H9 (cell line): ENCODE results near the gene RAF1. TPM values are rescaled to one million over a fixed set of nuclear protein-coding genes. Genes with fewer than 3 reads are reported as not detected.

Experiments
- DNase-seq: peaks from one replicate; pipeline ENCODE4 v3.0.0-alpha.2; 2017
- H2AFZ ChIP-seq: one replicate; pipeline ENCODE4 v1.6.1; 2013; ENCODE audit warnings: mild to moderate bottlenecking, low read length, control low read depth, moderate library complexity
- H2AK5ac ChIP-seq: 2 replicates; pipeline ENCODE4 v1.6.1; 2013; ENCODE audit warnings: low read length, control low read depth, mixed read lengths; ENCODE audit not compliant: insufficient read length
- H2BK120ac ChIP-seq: one replicate; pipeline ENCODE4 v1.6.1; 2013; ENCODE audit warnings: low read depth, mild to moderate bottlenecking, low read length, control low read depth, inconsistent platforms; ENCODE audit not compliant: poor library complexity, severe bottlenecking
- H2BK12ac ChIP-seq: 2 replicates; pipeline ENCODE4 v1.6.1; 2013; ENCODE audit warnings: low read length, control low read depth, mixed read lengths, low read depth; ENCODE audit not compliant: insufficient read length
- H2BK15ac ChIP-seq: 2 replicates; pipeline ENCODE4 v1.6.1; 2013; ENCODE audit warnings: low read depth, low read length, control low read depth
- H2BK20ac ChIP-seq: one replicate; pipeline ENCODE4 v1.6.1; 2013; ENCODE audit warnings: low read depth, mild to moderate bottlenecking, low read length, control low read depth, inconsistent platforms; ENCODE audit not compliant: poor library complexity, severe bottlenecking
- H2BK5ac ChIP-seq: 2 replicates; pipeline ENCODE4 v1.6.1; 2013; ENCODE audit warnings: low read length, control low read depth, mixed read lengths; ENCODE audit not compliant: insufficient read length
- H3K14ac ChIP-seq: 2 replicates; pipeline ENCODE4 v1.6.1; 2013; ENCODE audit warnings: low read length, control low read depth; ENCODE audit not compliant: insufficient read depth
- H3K18ac ChIP-seq: 2 replicates; pipeline ENCODE4 v1.6.1; 2013; ENCODE audit warnings: low read depth, mild to moderate bottlenecking, mixed read lengths, low read length, control low read depth; ENCODE audit not compliant: insufficient read length
- H3K23ac ChIP-seq: 2 replicates; pipeline ENCODE4 v1.6.1; 2013; ENCODE audit warnings: low read length, control low read depth, mixed read lengths, low read depth; ENCODE audit not compliant: insufficient read length
- H3K23me2 ChIP-seq: 2 replicates; pipeline ENCODE4 v1.6.1; 2013; ENCODE audit warnings: low read depth, mild to moderate bottlenecking, mixed read lengths, low read length, control low read depth; ENCODE audit not compliant: insufficient read length, poor library complexity, severe bottlenecking
- H3K27ac ChIP-seq: 2 replicates; pipeline ENCODE4 v1.5.1; 2013; ENCODE audit warnings: low read length, control low read depth, mixed read lengths, low read depth; ENCODE audit not compliant: insufficient read length
- H3K27me3 ChIP-seq: 2 replicates; pipeline ENCODE4 v1.6.1; 2013; ENCODE audit warnings: low read length, control low read depth, inconsistent platforms; ENCODE audit not compliant: insufficient read depth
- H3K4ac ChIP-seq: 2 replicates; pipeline ENCODE4 v1.6.1; 2013; ENCODE audit warnings: low read depth, mild to moderate bottlenecking, control low read depth, inconsistent platforms, low read length, moderate library complexity
- H3K4me1 ChIP-seq: 2 replicates; pipeline ENCODE4 v1.6.1; 2013; ENCODE audit warnings: low read length, control low read depth, inconsistent platforms; ENCODE audit not compliant: insufficient read depth
- H3K4me2 ChIP-seq: 2 replicates; pipeline ENCODE4 v1.6.1; 2013; ENCODE audit warnings: low read length, control low read depth, mixed read lengths; ENCODE audit not compliant: insufficient read length, insufficient read depth
- H3K56ac ChIP-seq: 2 replicates; pipeline ENCODE4 v1.6.1; 2013; ENCODE audit warnings: low read depth, mild to moderate bottlenecking, mixed read lengths, low read length, control low read depth; ENCODE audit not compliant: insufficient read length
- H3K79me1 ChIP-seq: 2 replicates; pipeline ENCODE4 v1.6.1; 2013; ENCODE audit warnings: low read depth, mild to moderate bottlenecking, moderate library complexity, low read length, control low read depth, inconsistent platforms; ENCODE audit not compliant: insufficient read depth, poor library complexity, severe bottlenecking
- H3K79me2 ChIP-seq: 2 replicates; pipeline ENCODE4 v1.6.1; 2013; ENCODE audit warnings: low read length, control low read depth, inconsistent platforms; ENCODE audit not compliant: insufficient read depth
- H3K9ac ChIP-seq: 2 replicates; pipeline ENCODE4 v1.6.1; 2013; ENCODE audit warnings: low read length, control low read depth, mixed read lengths; ENCODE audit not compliant: insufficient read length; ENCODE audit errors: extremely low read depth
- H3K9me3 ChIP-seq: one replicate; pipeline ENCODE4 v1.6.1; 2013; ENCODE audit warnings: low read depth, low read length, inconsistent platforms; ENCODE audit not compliant: control insufficient read depth
- H3T11ph ChIP-seq: one replicate; pipeline ENCODE4 v1.6.1; 2013; ENCODE audit warnings: mild to moderate bottlenecking, low read length, control low read depth, inconsistent platforms
- H4K20me1 ChIP-seq: one replicate; pipeline ENCODE4 v1.6.1; 2013; ENCODE audit not compliant: control insufficient read depth, insufficient read length, insufficient read depth
- H4K5ac ChIP-seq: 2 replicates; pipeline ENCODE4 v1.6.1; 2013; ENCODE audit warnings: low read depth, mild to moderate bottlenecking, mixed read lengths, low read length, control low read depth; ENCODE audit not compliant: insufficient read length
- H4K8ac ChIP-seq: replicated peaks from 2 replicates; pipeline ENCODE4 v1.6.1; 2013; ENCODE audit warnings: low read length, control low read depth, mixed read lengths, low read depth; ENCODE audit not compliant: insufficient read length
- H4K91ac ChIP-seq: 2 replicates; pipeline ENCODE4 v1.6.1; 2013; ENCODE audit warnings: low read depth, mild to moderate bottlenecking, moderate library complexity, mixed read lengths, low read length, control low read depth; ENCODE audit not compliant: insufficient read length
- H3K27ac Mint-ChIP-seq, 3 experiments: 2 replicates in 2 of 3; 3 replicates in 1 of 3; pipeline ENCODE4 v1.8.0; 2020 to 2021; ENCODE audit warnings: mixed read lengths in 3 of 3, mild to moderate bottlenecking in 1 of 3, moderate library complexity in 1 of 3
- H3K27me3 Mint-ChIP-seq: 2 replicates; pipeline ENCODE4 v1.8.0; 2021; ENCODE audit warnings: low read depth, mild to moderate bottlenecking, moderate library complexity, mixed read lengths
- H3K36me3 Mint-ChIP-seq, 3 experiments: 2 replicates in 2 of 3; 3 replicates in 1 of 3; pipeline ENCODE4 v1.8.0; 2020 to 2021; ENCODE audit warnings: low read depth in 3 of 3, mixed read lengths in 3 of 3; ENCODE audit not compliant: insufficient read depth in 1 of 3
- H3K4me1 Mint-ChIP-seq, 2 experiments: 2 replicates each; pipeline ENCODE4 v1.8.0; 2020; ENCODE audit warnings: mixed read lengths in 2 of 2
- H3K4me3 Mint-ChIP-seq, 2 experiments: 2 replicates in 1 of 2; 3 replicates in 1 of 2; pipeline ENCODE4 v1.8.0; 2020 to 2021; ENCODE audit warnings: mild to moderate bottlenecking in 2 of 2, mixed read lengths in 2 of 2, moderate library complexity in 1 of 2
- H3K9me3 Mint-ChIP-seq, 2 experiments: 2 replicates in 1 of 2; 3 replicates in 1 of 2; pipeline ENCODE4 v1.8.0; 2020; ENCODE audit warnings: mild to moderate bottlenecking in 2 of 2, mixed read lengths in 2 of 2, moderate library complexity in 1 of 2
- CTCF ChIP-seq: fragments of 200-600 bp; sonication (generic); conservative IDR thresholded peaks from 3 replicates; pipeline ENCODE4 v1.8.0; 2021; ENCODE audit warnings: antibody characterized with exemption, mild to moderate bottlenecking
- WGBS: extraction: QIAGEN DNeasy Blood & Tissue Kit; methylation state at CpG from one replicate; pipeline ENCODE4 v1.1.7; 2013; ENCODE audit warnings: missing lambda C conversion rate, low lambda C conversion rate, mixed read lengths; ENCODE audit not compliant: insufficient read length; ENCODE audit errors: extremely low coverage; 5-methylcytosine and 5-hydroxymethylcytosine counted together
- total RNA-seq: library from RNA; stranded (reverse); gene quantifications from 2 replicates; pipeline ENCODE4 v1.2.1, GENCODE V29; 2021

Gene RAF1
- total RNA-seq, 1 experiment from 2014 or later, result 112 TPM

- Histone ChIP-seq H3K23ac (no peak overlapping the region), H3T11ph (no peak overlapping the region), H2AFZ (no peak overlapping the region), H3K9ac (no peak overlapping the region), H3K27me3 (no peaks in the 10 kb centered on the region), H3K23me2 (no peaks in the 10 kb centered on the region), H2BK12ac (no peak overlapping the region), H2BK5ac (no peak overlapping the region), H4K20me1 (no peaks in the 10 kb centered on the region), H3K4me2 (no peak overlapping the region), H3K56ac (no peak overlapping the region), H4K91ac (no peak overlapping the region), H3K14ac (no peak overlapping the region), H3K79me2 (peaks cover 27% of the 10 kb centered on the region; the same call in 1 of the 2 replicates), H4K8ac (no peak overlapping the region), H3K9me3 (no peaks in the 10 kb centered on the region), H2BK120ac (no peak overlapping the region), H2AK5ac (no peak overlapping the region), H2BK15ac (no peak overlapping the region), H3K4me1 (no peaks in the 10 kb centered on the region; the same call in 1 of the 2 replicates), H4K5ac (no peak overlapping the region), H3K4ac (no peak overlapping the region), H2BK20ac (no peak overlapping the region), H3K18ac (no peak overlapping the region), H3K27ac (no peak overlapping the region), H3K79me1 (peaks cover 7% of the 10 kb centered on the region)
- Mint-ChIP-seq H3K9me3 (peaks cover 0 to 6% of the 10 kb centered on the region in 2 experiments; a peak in 2 of 5 replicates), H3K4me3 (no peak overlapping the region), H3K27me3 (no peaks in the 10 kb centered on the region), H3K4me1 (peaks cover 5 to 8% of the 10 kb centered on the region in 2 experiments), H3K27ac (no peak overlapping the region; a peak in 1 of 7 replicates), H3K36me3 (peaks cover 3 to 9% (median 4%) of the 10 kb centered on the region in 3 experiments; a peak in 5 of 7 replicates)
- WGBS, result no CpG with 5 or more reads among the region's 6 CpGs
- DNase-seq, result no peak
- no peak for TF ChIP-seq CTCF
Measured at GRCh38 chr3:12644331-12644937, 19.5 kb downstream of the RAF1 start.
